GM21390 (cell line): ENCODE data around the gene C1orf53.

Source experiments
- ATAC-seq: cut with Tn5 transposase; IDR thresholded peaks from one replicate; pipeline ENCODE4 v1.9.1; 2021; ENCODE audit not compliant: unreplicated experiment

C1orf53 gene

GRCh38 chr1:197954718-197955418 lies 52.4 kb downstream of the C1orf53 start:
- ATAC-seq: no peak

GRCh38 chr1:197955486-197956394 lies 53.3 kb downstream of the C1orf53 start:
- ATAC-seq: no peak
